ENCODE results near the gene RIMBP3C. TPM values are rescaled to one million over a fixed set of nuclear protein-coding genes. Genes with fewer than 3 reads are reported as not detected.

The RIMBP3C gene
- polyA plus RNA-seq, 1 of the 3 experiments (the other 2 are of a cell fraction), result 0.02 TPM

DNA sequence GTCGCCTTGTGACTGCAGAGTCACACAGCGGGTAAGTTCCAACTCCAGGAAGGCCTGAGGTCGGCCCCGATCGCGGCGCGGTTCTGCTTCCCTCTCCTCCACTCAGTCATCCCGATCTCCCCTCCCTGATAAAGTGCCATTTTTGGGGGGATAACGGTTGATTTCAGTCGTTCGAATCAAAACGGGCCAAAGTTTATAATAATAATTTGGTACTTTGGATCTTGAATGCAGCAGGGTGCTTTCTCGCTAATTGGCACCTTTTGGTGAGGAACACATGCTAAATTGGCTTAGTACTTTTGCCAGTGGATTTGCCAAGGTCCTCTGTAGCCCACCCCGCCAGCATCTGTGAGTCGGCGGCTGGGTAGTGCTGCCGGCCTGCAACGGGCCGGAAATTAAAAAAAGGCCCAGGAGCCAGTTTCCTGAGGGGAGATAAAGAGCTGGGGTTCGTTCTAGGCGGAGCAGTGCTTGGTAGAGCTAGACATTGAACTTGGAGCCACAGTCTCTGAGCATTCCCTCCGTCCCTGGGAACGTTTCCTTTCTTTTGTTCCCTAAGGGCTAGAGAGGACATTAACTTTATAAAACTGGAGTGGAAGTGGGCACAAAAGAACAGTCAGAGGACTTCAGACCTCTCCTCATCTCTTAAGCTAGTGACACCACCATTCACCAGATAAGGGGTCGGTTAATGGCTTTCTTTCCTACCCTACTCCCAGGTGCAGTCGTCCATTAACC is 17.2 kb upstream of the RIMBP3C start:
- peaks cover 62% of the 10 kb centered on the region for H3K79me2 ChIP-seq (ENCODE audit: insufficient read depth)
- peaks cover 54% of the 10 kb centered on the region for H4K20me1 ChIP-seq (ENCODE audit: insufficient read depth)
- H3K36me3 ChIP-seq (replicated peaks in 1 of 2; ENCODE audit: control insufficient read depth in 1 of 2, insufficient read depth in 2 of 2, low read length in 1 of 2), result peaks cover 0 to 6% of the 10 kb centered on the region in 2 experiments
- H3K27ac ChIP-seq (ENCODE audit: low read depth in 2 of 2, low read length in 1 of 2), result peak overlapping the region; percentile 73 to 78
- H3K9me3 ChIP-seq, result no peaks in the 10 kb centered on the region
- TF ChIP-seq TAF1 (IDR thresholded peaks at IDR 0.05; ENCODE audit: borderline replicate concordance, low read depth, low read length) (peak; percentile 28; the same call in 1 of the 2 replicates), GABPA (IDR thresholded peaks at IDR 0.05; ENCODE audit: low read depth) (peak; percentile 61), MEF2A (IDR thresholded peaks at IDR 0.05; ENCODE audit: borderline replicate concordance, low read depth) (no peak), ELF1 (IDR thresholded peaks at IDR 0.05) (no peak), CHD2 (IDR thresholded peaks at IDR 0.05; ENCODE audit: low read length, partially characterized antibody) (no peak), SIN3A (IDR thresholded peaks at IDR 0.05; ENCODE audit: borderline replicate concordance, low read depth, low read length) (no peak)
- TF ChIP-seq, protein P1, sequence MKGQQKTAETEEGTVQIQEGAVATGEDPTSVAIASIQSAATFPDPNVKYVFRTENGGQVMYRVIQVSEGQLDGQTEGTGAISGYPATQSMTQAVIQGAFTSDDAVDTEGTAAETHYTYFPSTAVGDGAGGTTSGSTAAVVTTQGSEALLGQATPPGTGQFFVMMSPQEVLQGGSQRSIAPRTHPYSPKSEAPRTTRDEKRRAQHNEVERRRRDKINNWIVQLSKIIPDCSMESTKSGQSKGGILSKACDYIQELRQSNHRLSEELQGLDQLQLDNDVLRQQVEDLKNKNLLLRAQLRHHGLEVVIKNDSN (IDR thresholded peaks at IDR 0.05; ENCODE audit: borderline replicate concordance, low read depth), result no peak
- TF ChIP-seq, protein P2, sequence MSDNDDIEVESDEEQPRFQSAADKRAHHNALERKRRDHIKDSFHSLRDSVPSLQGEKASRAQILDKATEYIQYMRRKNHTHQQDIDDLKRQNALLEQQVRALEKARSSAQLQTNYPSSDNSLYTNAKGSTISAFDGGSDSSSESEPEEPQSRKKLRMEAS (IDR thresholded peaks at IDR 0.05; ENCODE audit: low read depth), result no peak
- TF ChIP-seq, protein P3, sequence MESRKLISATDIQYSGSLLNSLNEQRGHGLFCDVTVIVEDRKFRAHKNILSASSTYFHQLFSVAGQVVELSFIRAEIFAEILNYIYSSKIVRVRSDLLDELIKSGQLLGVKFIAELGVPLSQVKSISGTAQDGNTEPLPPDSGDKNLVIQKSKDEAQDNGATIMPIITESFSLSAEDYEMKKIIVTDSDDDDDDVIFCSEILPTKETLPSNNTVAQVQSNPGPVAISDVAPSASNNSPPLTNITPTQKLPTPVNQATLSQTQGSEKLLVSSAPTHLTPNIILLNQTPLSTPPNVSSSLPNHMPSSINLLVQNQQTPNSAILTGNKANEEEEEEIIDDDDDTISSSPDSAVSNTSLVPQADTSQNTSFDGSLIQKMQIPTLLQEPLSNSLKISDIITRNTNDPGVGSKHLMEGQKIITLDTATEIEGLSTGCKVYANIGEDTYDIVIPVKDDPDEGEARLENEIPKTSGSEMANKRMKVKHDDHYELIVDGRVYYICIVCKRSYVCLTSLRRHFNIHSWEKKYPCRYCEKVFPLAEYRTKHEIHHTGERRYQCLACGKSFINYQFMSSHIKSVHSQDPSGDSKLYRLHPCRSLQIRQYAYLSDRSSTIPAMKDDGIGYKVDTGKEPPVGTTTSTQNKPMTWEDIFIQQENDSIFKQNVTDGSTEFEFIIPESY (IDR thresholded peaks at IDR 0.05; ENCODE audit: borderline replicate concordance, low read depth), result no peak
- no peaks in the 10 kb centered on the region for H3K9me2 ChIP-seq
- H3K4me3 ChIP-seq (ENCODE audit: low read depth in 2 of 2, low read length in 1 of 2), result peak overlapping the region; percentile 80 to 95
- H3K9ac ChIP-seq, result peak overlapping the region; percentile 91
- H3K27me3 ChIP-seq (ENCODE audit: insufficient read depth), result no peaks in the 10 kb centered on the region
- no peak overlapping the region for H2AFZ ChIP-seq (ENCODE audit: low read depth)
- DNase-seq, result peak; percentile 68
- 3% methylated on average over 26 of the region's 26 CpGs for WGBS (ENCODE audit: low lambda C conversion rate)
- ChIA-PET CTCF (interaction anchor here (1.2 to 1.6 kb wide), 2 partner anchors 61 to 63 kb away, joined by 3 to 6 read pairs; partner anchors contain the start of gene YDJC), POLR2A (no interaction called here)
- H3F3A ChIP-seq (replicated peaks; ENCODE audit: insufficient read depth), result no peaks in the 10 kb centered on the region
- peaks cover 8 to 16% of the 10 kb centered on the region in 2 experiments; a peak in 3 of 4 replicates for H3K4me1 ChIP-seq (ENCODE audit: control insufficient read depth in 1 of 2, insufficient read depth in 2 of 2, low read depth in 1 of 2, low read length in 1 of 2)
- H3K4me2 ChIP-seq, result peak overlapping the region; percentile 96

DNA sequence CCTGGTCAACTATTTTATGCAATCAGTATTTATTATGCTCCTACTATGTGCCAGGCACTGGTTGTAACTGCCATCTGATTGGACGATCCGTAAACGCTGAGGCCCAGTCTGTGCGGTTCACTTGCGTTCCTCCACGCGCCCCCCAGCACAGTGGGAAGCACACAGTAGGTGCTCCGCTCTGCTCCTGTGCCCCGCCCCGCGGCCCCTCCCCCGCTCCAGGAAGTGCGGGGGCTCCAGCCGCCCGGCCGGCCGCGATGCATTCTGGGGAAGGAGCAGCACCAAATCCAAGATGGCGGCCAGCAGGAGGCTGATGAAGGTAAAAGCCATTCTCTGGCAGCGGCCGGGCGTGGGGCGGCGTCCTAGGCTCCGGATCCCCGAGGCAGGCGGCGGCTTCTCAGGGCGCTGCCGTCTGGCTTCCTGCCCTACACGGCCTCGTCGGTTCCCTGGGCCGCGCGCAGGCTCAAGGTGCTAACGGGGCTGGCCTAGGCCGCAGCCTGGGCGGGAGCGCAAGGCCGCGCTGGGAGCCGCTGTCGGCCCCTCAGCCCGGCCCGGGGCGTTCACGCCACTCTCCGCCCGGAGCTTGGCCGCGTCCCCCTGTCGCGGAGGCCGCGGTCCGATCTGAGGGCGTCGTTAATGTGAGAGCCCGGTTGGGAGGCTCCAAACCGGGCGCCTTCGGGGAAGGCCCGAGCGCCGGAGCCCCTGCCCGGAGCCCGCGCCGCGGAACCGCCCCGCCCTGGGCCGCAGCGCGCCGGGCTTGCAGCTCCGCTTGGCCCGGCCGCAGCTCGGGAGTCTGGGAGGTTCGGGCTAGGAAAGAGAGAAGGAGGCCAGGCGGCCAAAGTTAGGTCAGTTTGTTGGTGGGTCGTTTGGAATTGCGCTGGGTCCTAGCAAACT is 16.4 kb upstream of the RIMBP3C start, which contains the start of gene UBE2L3:
UBE2L3 (plus strand) TSS at position 259 of the 891 bp plus-strand sequence; CDS start at position 290, 31 bp downstream.
- WGBS (ENCODE audit: low lambda C conversion rate), result 4% methylated on average over 17 of the region's 85 CpGs
- no peaks in the 10 kb centered on the region for H3K27me3 ChIP-seq (ENCODE audit: insufficient read depth)
- H3K4me1 ChIP-seq (ENCODE audit: control insufficient read depth in 1 of 2, insufficient read depth in 2 of 2, low read depth in 1 of 2, low read length in 1 of 2), result peaks cover 8 to 16% of the 10 kb centered on the region in 2 experiments; a peak in 3 of 4 replicates
- H3K9me3 ChIP-seq, result no peaks in the 10 kb centered on the region
- H3K9me2 ChIP-seq, result no peaks in the 10 kb centered on the region
- CTCF ChIA-PET, result interaction anchor here (1.2 to 1.6 kb wide), 2 partner anchors 62 to 63 kb away, joined by 3 to 6 read pairs; partner anchors contain the start of gene YDJC
- H3K4me2 ChIP-seq, result peak within 1 kb of the TSS; percentile 96
- H3K9ac ChIP-seq, result peak within 1 kb of the TSS; percentile 91
- peak within 1 kb of the TSS; percentile 80 to 95 for H3K4me3 ChIP-seq (ENCODE audit: low read depth in 2 of 2, low read length in 1 of 2)
- POLR2A ChIA-PET, result no interaction called here
- TF ChIP-seq RCOR1 (IDR thresholded peaks at IDR 0.05; ENCODE audit: low read length), result peak; percentile 68
- TF ChIP-seq TEAD4 (IDR thresholded peaks at IDR 0.05; ENCODE audit: borderline replicate concordance, insufficient read depth), result 0 out of 2 replicates have a peak, but pooled peaks have one; percentile 18
- peak; percentile 87 for TF ChIP-seq CHD2 (IDR thresholded peaks at IDR 0.05; ENCODE audit: low read length, partially characterized antibody)
- peak; percentile 98 for TF ChIP-seq YY1 (IDR thresholded peaks at IDR 0.05; ENCODE audit: low read depth)
- peak; percentile 85 for TF ChIP-seq POLR2AphosphoS5 (IDR thresholded peaks at IDR 0.05; ENCODE audit: low read depth, low read length)
- peak; percentile 90 for TF ChIP-seq ELF1 (IDR thresholded peaks at IDR 0.05)
- 0 out of 2 replicates have a peak, but pooled peaks have one; percentile 19 for TF ChIP-seq MXI1 (IDR thresholded peaks at IDR 0.05; ENCODE audit: low read depth, low read length)
- TF ChIP-seq SIN3A (IDR thresholded peaks at IDR 0.05; ENCODE audit: borderline replicate concordance, low read depth, low read length), result no peak
- TF ChIP-seq GABPA (IDR thresholded peaks at IDR 0.05; ENCODE audit: low read depth), result peak; percentile 66
- TF ChIP-seq, protein P4, sequence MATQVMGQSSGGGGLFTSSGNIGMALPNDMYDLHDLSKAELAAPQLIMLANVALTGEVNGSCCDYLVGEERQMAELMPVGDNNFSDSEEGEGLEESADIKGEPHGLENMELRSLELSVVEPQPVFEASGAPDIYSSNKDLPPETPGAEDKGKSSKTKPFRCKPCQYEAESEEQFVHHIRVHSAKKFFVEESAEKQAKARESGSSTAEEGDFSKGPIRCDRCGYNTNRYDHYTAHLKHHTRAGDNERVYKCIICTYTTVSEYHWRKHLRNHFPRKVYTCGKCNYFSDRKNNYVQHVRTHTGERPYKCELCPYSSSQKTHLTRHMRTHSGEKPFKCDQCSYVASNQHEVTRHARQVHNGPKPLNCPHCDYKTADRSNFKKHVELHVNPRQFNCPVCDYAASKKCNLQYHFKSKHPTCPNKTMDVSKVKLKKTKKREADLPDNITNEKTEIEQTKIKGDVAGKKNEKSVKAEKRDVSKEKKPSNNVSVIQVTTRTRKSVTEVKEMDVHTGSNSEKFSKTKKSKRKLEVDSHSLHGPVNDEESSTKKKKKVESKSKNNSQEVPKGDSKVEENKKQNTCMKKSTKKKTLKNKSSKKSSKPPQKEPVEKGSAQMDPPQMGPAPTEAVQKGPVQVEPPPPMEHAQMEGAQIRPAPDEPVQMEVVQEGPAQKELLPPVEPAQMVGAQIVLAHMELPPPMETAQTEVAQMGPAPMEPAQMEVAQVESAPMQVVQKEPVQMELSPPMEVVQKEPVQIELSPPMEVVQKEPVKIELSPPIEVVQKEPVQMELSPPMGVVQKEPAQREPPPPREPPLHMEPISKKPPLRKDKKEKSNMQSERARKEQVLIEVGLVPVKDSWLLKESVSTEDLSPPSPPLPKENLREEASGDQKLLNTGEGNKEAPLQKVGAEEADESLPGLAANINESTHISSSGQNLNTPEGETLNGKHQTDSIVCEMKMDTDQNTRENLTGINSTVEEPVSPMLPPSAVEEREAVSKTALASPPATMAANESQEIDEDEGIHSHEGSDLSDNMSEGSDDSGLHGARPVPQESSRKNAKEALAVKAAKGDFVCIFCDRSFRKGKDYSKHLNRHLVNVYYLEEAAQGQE (IDR thresholded peaks at IDR 0.05; ENCODE audit: low read depth, low read length), result no peak
- TF ChIP-seq TAF1 (IDR thresholded peaks at IDR 0.05; ENCODE audit: borderline replicate concordance, low read depth, low read length), result peak; percentile 96
- peak; percentile 96 for DNase-seq
- H3K27ac ChIP-seq (ENCODE audit: low read depth in 2 of 2, low read length in 1 of 2), result peak within 1 kb of the TSS; percentile 73 to 78
- no peaks in the 10 kb centered on the region for H3F3A ChIP-seq (replicated peaks; ENCODE audit: insufficient read depth)
- peaks cover 46% of the 10 kb centered on the region for H4K20me1 ChIP-seq (ENCODE audit: insufficient read depth)
- peaks cover 0 to 6% of the 10 kb centered on the region in 2 experiments for H3K36me3 ChIP-seq (replicated peaks in 1 of 2; ENCODE audit: control insufficient read depth in 1 of 2, insufficient read depth in 2 of 2, low read length in 1 of 2)
- H3K79me2 ChIP-seq (ENCODE audit: insufficient read depth), result peaks cover 54% of the 10 kb centered on the region
- peak within 1 kb of the TSS; percentile 76; the same call in 1 of the 2 replicates for H2AFZ ChIP-seq (ENCODE audit: low read depth)
